Neural progenitor cell (in vitro differentiated cells): ENCODE data around the gene CD300C. TPM values are rescaled to one million over a fixed set of nuclear protein-coding genes. Genes with fewer than 3 reads are reported as not detected.
A peak's percentile ranks its signal among the peaks of the same experiment; 100 is the strongest.
"Not testable (repeated sequence)": the region's sequence is repeated elsewhere in the genome, so short reads cannot be mapped to it uniquely, and the experiment has no call there.

ENCODE experiments used
- DNase-seq: peaks from one replicate; pipeline ENCODE4 v3.0.0-alpha.2; 2016; ENCODE audit warnings: low spot score
- H2AFZ ChIP-seq: fragments of 200-600 bp; sonication (generic); replicated peaks from 2 replicates; pipeline ENCODE4 v1.6.1; 2016; ENCODE audit warnings: antibody characterized with exemption
- H3F3A ChIP-seq: fragments of 200-600 bp; sonication (generic); 2 replicates; pipeline ENCODE4 v1.6.1; 2016; ENCODE audit warnings: antibody characterized with exemption, low read depth
- H3K27ac ChIP-seq: fragments of 200-600 bp; sonication (generic); 2 replicates; pipeline ENCODE4 v1.5.1; 2016; ENCODE audit warnings: mild to moderate bottlenecking
- H3K27me3 ChIP-seq: fragments of 200-600 bp; sonication (generic); 2 replicates; pipeline ENCODE4 v1.6.1; 2016; ENCODE audit warnings: mild to moderate bottlenecking, moderate library complexity
- H3K36me3 ChIP-seq: fragments of 200-600 bp; sonication (generic); 2 replicates; pipeline ENCODE4 v1.5.1; 2016
- H3K4me1 ChIP-seq: fragments of 200-600 bp; sonication (generic); 2 replicates; pipeline ENCODE4 v1.6.1; 2016; ENCODE audit warnings: mixed run types
- H3K4me2 ChIP-seq: fragments of 200-600 bp; sonication (generic); 2 replicates; pipeline ENCODE4 v1.6.1; 2016
- H3K4me3 ChIP-seq: fragments of 200-600 bp; sonication (generic); 2 replicates; pipeline ENCODE4 v1.5.1; 2016
- H3K79me2 ChIP-seq: fragments of 200-600 bp; sonication (generic); 2 replicates; pipeline ENCODE4 v1.6.1; 2016; ENCODE audit warnings: low read depth
- H3K9ac ChIP-seq: fragments of 200-600 bp; sonication (generic); 2 replicates; pipeline ENCODE4 v1.6.1; 2016
- H3K9me3 ChIP-seq: fragments of 200-600 bp; sonication (generic); 2 replicates; pipeline ENCODE4 v1.5.1; 2016; ENCODE audit warnings: low read depth
- H4K20me1 ChIP-seq: fragments of 200-600 bp; sonication (generic); 2 replicates; pipeline ENCODE4 v1.6.1; 2016; ENCODE audit warnings: low read depth
- H3K27ac Mint-ChIP-seq: 3 replicates; pipeline ENCODE4 v1.8.0; 2021; ENCODE audit warnings: mixed read lengths
- H3K27me3 Mint-ChIP-seq: 2 replicates; pipeline ENCODE4 v1.8.0; 2022; ENCODE audit warnings: low read depth, mild to moderate bottlenecking, inconsistent platforms, moderate library complexity, mixed read lengths; ENCODE audit not compliant: insufficient read depth
- H3K36me3 Mint-ChIP-seq: 3 replicates; pipeline ENCODE4 v1.8.0; 2021; ENCODE audit warnings: mixed read lengths
- H3K4me1 Mint-ChIP-seq: 3 replicates; pipeline ENCODE4 v1.8.0; 2021; ENCODE audit warnings: mixed read lengths
- H3K4me3 Mint-ChIP-seq: 3 replicates; pipeline ENCODE4 v1.8.0; 2021; ENCODE audit warnings: mild to moderate bottlenecking, moderate library complexity, mixed read lengths
- H3K9me3 Mint-ChIP-seq: 3 replicates; pipeline ENCODE4 v1.8.0; 2020; ENCODE audit warnings: mixed read lengths
- CTCF ChIP-seq: fragments of 200-600 bp; sonication (generic); IDR thresholded peaks from 2 replicates; pipeline ENCODE4 v1.5.1; 2017; ENCODE audit warnings: antibody characterized with exemption, mild to moderate bottlenecking
- EZH2 ChIP-seq: fragments of 200-600 bp; sonication (generic); IDR thresholded peaks from 2 replicates; pipeline ENCODE4 v1.6.1; 2017; ENCODE audit warnings: antibody characterized with exemption, mild to moderate bottlenecking, moderate library complexity
- EZH2phosphoT487 ChIP-seq: fragments of 200-600 bp; sonication (generic); IDR thresholded peaks from 2 replicates; pipeline ENCODE4 v1.6.1; 2017; ENCODE audit warnings: antibody characterized with exemption
- total RNA-seq: library from RNA; depleted of rRNA; stranded (reverse); fragments of >200 nt; gene quantifications from 2 replicates; pipeline ENCODE4 v1.2.3, GENCODE V29; 2015; ENCODE audit warnings: low replicate concordance

CD300C gene
- total RNA-seq, 1 donor from 2014 or later: not detected

DNA sequence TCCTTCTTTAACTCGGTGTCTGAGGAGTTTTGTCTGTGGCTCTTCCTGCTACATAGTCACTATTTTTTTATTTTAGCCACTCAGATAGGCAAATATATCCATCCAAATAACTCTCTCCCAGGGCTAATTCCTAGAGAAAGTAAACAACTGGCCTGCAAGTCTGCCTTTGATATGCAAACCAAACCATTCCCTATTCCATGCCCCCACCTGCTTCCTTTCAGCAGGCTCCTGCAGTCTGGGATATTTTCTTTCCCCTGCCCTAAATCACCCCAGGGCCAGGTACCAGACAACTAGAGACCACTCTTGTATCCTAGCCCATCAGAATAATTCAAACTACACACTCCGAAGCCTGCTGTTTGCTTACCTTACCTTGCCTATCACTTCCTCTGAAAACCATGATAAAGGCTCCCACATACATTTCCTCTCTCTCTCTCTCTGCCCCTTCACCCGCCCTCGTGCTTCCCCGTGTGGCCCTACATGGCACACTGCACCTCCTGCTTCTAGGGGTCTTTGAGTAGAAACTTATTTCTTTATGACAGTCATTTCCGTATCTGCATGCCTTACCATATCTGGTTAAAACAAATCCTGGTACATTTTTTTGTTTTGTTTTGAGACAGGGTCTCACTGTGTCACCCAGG, 13.1 kb upstream of the CD300C start:
- TF ChIP-seq EZH2 (no peak), CTCF (no peak), EZH2phosphoT487 (no peak)
- H3K4me3 ChIP-seq: no peak overlapping the region
- H3K27me3 ChIP-seq: no peaks in the 10 kb centered on the region
- H3F3A ChIP-seq: no peaks in the 10 kb centered on the region
- H3K27me3 Mint-ChIP-seq: peaks cover 11% of the 10 kb centered on the region
- no peaks in the 10 kb centered on the region for H3K4me1 Mint-ChIP-seq
- no peak overlapping the region for H3K4me2 ChIP-seq
- H3K36me3 ChIP-seq: no peaks in the 10 kb centered on the region
- H3K9me3 ChIP-seq: no peaks in the 10 kb centered on the region
- no peak overlapping the region for H3K4me3 Mint-ChIP-seq
- no peak for DNase-seq
- H3K79me2 ChIP-seq: no peaks in the 10 kb centered on the region
- no peak overlapping the region for H3K27ac ChIP-seq
- no peak overlapping the region for H3K27ac Mint-ChIP-seq
- no peaks in the 10 kb centered on the region for H3K36me3 Mint-ChIP-seq
- H3K9me3 Mint-ChIP-seq: peaks cover 8% of the 10 kb centered on the region
- no peak overlapping the region for H3K9ac ChIP-seq
- H3K4me1 ChIP-seq: no peaks in the 10 kb centered on the region
- no peak overlapping the region for H2AFZ ChIP-seq
- H4K20me1 ChIP-seq: no peaks in the 10 kb centered on the region

DNA sequence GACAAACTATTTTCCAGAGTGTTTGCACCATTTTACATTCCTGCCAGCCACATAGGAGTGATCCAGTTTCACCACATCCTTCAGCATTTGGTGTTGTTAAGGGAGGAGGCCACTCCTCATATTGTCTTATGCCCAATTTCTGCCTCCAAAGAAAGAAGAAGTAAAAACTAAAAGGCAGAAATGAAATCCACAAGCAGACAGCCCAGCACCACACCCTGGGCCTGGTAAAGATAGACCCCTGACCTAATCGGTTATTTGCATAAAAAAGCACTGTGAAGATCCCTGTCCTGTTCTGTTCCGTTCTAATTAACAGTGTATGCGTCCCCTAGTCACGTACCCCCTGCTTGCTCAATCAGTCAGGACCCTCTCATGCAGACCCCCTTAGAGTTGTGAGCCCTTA, 12.5 kb upstream of the CD300C start:
- H3K36me3 Mint-ChIP-seq, H3K9me3 ChIP-seq, H3F3A ChIP-seq, H3K79me2 ChIP-seq, H3K4me2 ChIP-seq, H3K4me3 ChIP-seq, H3K27ac ChIP-seq, H2AFZ ChIP-seq, H3K27me3 ChIP-seq, H3K27ac Mint-ChIP-seq, DNase-seq, H4K20me1 ChIP-seq, H3K36me3 ChIP-seq, H3K9ac ChIP-seq, H3K4me3 Mint-ChIP-seq, H3K4me1 ChIP-seq, H3K4me1 Mint-ChIP-seq, H3K9me3 Mint-ChIP-seq: not testable (repeated sequence)
- peaks cover 11% of the 10 kb centered on the region for H3K27me3 Mint-ChIP-seq

- DNase-seq: no peak
- H3K36me3 ChIP-seq: no peaks in the 10 kb centered on the region
- Mint-ChIP-seq H3K27me3 (peaks cover 10% of the 10 kb centered on the region), H3K9me3 (peaks cover 8% of the 10 kb centered on the region), H3K4me1 (peaks cover 15% of the 10 kb centered on the region), H3K36me3 (no peaks in the 10 kb centered on the region), H3K27ac (no peak overlapping the region), H3K4me3 (no peak overlapping the region)
- no peaks in the 10 kb centered on the region for H3K79me2 ChIP-seq
- H3K27me3 ChIP-seq: no peaks in the 10 kb centered on the region
- TF ChIP-seq CTCF (no peak), EZH2phosphoT487 (no peak), EZH2 (no peak)
- no peak overlapping the region for H2AFZ ChIP-seq
- no peak overlapping the region for H3K4me2 ChIP-seq
- no peaks in the 10 kb centered on the region for H3F3A ChIP-seq
- H3K9ac ChIP-seq: no peak overlapping the region
- no peaks in the 10 kb centered on the region for H4K20me1 ChIP-seq
- no peaks in the 10 kb centered on the region for H3K9me3 ChIP-seq
- H3K4me3 ChIP-seq: no peak overlapping the region
- no peaks in the 10 kb centered on the region for H3K4me1 ChIP-seq
- H3K27ac ChIP-seq: no peak overlapping the region
These were observed 9.6 kb upstream of the CD300C start for GRCh38 chr17:74555427-74555940.

DNA sequence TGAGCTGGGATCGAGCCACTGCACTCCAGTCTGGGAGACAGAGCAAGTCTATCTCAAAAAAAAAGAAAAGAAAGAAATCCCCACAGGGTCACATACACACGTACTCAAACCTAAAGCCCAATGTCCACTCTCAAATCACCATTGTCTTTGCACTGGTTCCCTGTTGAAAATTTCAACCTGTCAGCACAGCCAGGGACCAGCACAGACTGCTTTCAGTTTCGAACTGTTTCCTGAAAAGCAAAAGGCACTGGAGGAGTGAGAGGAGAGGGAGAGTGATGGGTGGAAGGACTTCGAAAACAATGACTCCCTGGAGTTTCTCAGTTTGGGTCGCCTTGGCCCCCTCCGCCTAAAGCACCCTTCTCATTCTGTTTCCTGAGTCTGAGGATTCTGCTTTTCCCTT, 9.0 kb upstream of the CD300C start:
- Histone ChIP-seq H3K36me3 (no peaks in the 10 kb centered on the region), H3K79me2 (no peaks in the 10 kb centered on the region)

More for the DNA sequence above, 9.0 kb upstream of the CD300C start:
- Histone ChIP-seq H3F3A (no peaks in the 10 kb centered on the region), H3K4me3 (no peak overlapping the region), H3K27ac (no peak overlapping the region), H3K9ac (no peak overlapping the region), H3K4me2 (no peak overlapping the region), H3K4me1 (no peaks in the 10 kb centered on the region), H3K27me3 (no peaks in the 10 kb centered on the region), H4K20me1 (no peaks in the 10 kb centered on the region), H2AFZ (no peak overlapping the region), H3K9me3 (no peaks in the 10 kb centered on the region)
- DNase-seq: no peak
- Mint-ChIP-seq H3K36me3 (no peaks in the 10 kb centered on the region), H3K4me3 (no peak overlapping the region), H3K4me1 (peaks cover 15% of the 10 kb centered on the region), H3K9me3 (peaks cover 8% of the 10 kb centered on the region), H3K27me3 (peaks cover 6% of the 10 kb centered on the region), H3K27ac (peak overlapping the region; percentile 42)
- TF ChIP-seq EZH2phosphoT487: no peak
- TF ChIP-seq CTCF: no peak
- TF ChIP-seq EZH2: no peak
